ENCODE data around the gene PDGFRA. TPM values are rescaled to one million over a fixed set of nuclear protein-coding genes. Genes with fewer than 3 reads are reported as not detected.
"Not testable (repeated sequence)": the region's sequence is repeated elsewhere in the genome, so short reads cannot be mapped to it uniquely, and the experiment has no call there.

Gene PDGFRA
- total RNA-seq, 1 experiment from 2014 or later: not detected

GRCh38 chr4:54237770-54238169 is 8.7 kb downstream of the PDGFRA start:
- no peak for DNase-seq
- H3K79me2 ChIP-seq (ENCODE audit: low read depth): no peaks in the 10 kb centered on the region
- TF ChIP-seq EZH2 (IDR thresholded peaks at IDR 0.05; ENCODE audit: low read depth): no peak
- TF ChIP-seq CTCF (conservative IDR thresholded peaks at IDR 0.05): no peak
- no peak overlapping the region for H2AFZ ChIP-seq
- no peaks in the 10 kb centered on the region for H4K20me1 ChIP-seq (ENCODE audit: insufficient read depth)
- H3K27me3 ChIP-seq (ENCODE audit: insufficient read depth, low read depth): no peaks in the 10 kb centered on the region
- no peak overlapping the region for H3K4me2 ChIP-seq
- intact Hi-C loops (cut with micrococcal nuclease; ENCODE audit: unreplicated experiment): loop anchor here (10.0 kb wide), 2 partner anchors 1223 to 1253 kb away; no protein-coding TSS in a partner anchor
- H3F3A ChIP-seq (ENCODE audit: insufficient read depth, low read depth): no peaks in the 10 kb centered on the region
- no TSS peak for BruUV-seq (replicated peaks)
- H3K36me3 ChIP-seq (ENCODE audit: low read depth): no peaks in the 10 kb centered on the region
- CTCF ChIA-PET: no interaction called here
- H3K27ac ChIP-seq: no peak overlapping the region
- no peaks in the 10 kb centered on the region; the same call in 1 of the 2 replicates for H3K9me3 ChIP-seq (ENCODE audit: insufficient read depth, low read depth)
- H3K4me3 ChIP-seq: no peak overlapping the region
- POLR2A ChIA-PET (ENCODE audit: unreplicated experiment): no interaction called here
- no peaks in the 10 kb centered on the region for H3K9me2 ChIP-seq (ENCODE audit: insufficient read depth)
- H3K4me1 ChIP-seq (replicated peaks; ENCODE audit: insufficient read depth): no peaks in the 10 kb centered on the region

GRCh38 chr4:54238389-54238788 is 9.3 kb downstream of the PDGFRA start:
- H3F3A ChIP-seq (ENCODE audit: insufficient read depth, low read depth): no peaks in the 10 kb centered on the region
- H3K9me3 ChIP-seq (ENCODE audit: insufficient read depth, low read depth): no peaks in the 10 kb centered on the region; the same call in 1 of the 2 replicates
- intact Hi-C loops (cut with micrococcal nuclease; ENCODE audit: unreplicated experiment): loop anchor here (10.0 kb wide), 2 partner anchors 1224 to 1254 kb away; no protein-coding TSS in a partner anchor
- no peaks in the 10 kb centered on the region for H4K20me1 ChIP-seq (ENCODE audit: insufficient read depth)
- H3K27me3 ChIP-seq (ENCODE audit: insufficient read depth, low read depth): no peaks in the 10 kb centered on the region
- no TSS peak for BruUV-seq (replicated peaks)
- H2AFZ ChIP-seq: no peak overlapping the region
- no peaks in the 10 kb centered on the region for H3K79me2 ChIP-seq (ENCODE audit: low read depth)
- ChIA-PET POLR2A (ENCODE audit: unreplicated experiment) (no interaction called here), CTCF (no interaction called here)
- TF ChIP-seq CTCF (conservative IDR thresholded peaks at IDR 0.05) (no peak), EZH2 (IDR thresholded peaks at IDR 0.05; ENCODE audit: low read depth) (no peak)
- no peaks in the 10 kb centered on the region for H3K4me1 ChIP-seq (replicated peaks; ENCODE audit: insufficient read depth)
- H3K27ac ChIP-seq: no peak overlapping the region
- H3K36me3 ChIP-seq (ENCODE audit: low read depth): no peaks in the 10 kb centered on the region
- H3K9me2 ChIP-seq (ENCODE audit: insufficient read depth): no peaks in the 10 kb centered on the region
- H3K4me2 ChIP-seq: no peak overlapping the region
- H3K4me3 ChIP-seq: no peak overlapping the region
- peak in 1 of 2 experiments; percentile 43 for DNase-seq

- H3K4me1 ChIP-seq (replicated peaks; ENCODE audit: insufficient read depth); H3K27ac ChIP-seq; H3K9me3 ChIP-seq (ENCODE audit: insufficient read depth, low read depth); H3F3A ChIP-seq (ENCODE audit: insufficient read depth, low read depth); intact Hi-C loops (cut with micrococcal nuclease; ENCODE audit: unreplicated experiment); H2AFZ ChIP-seq; H4K20me1 ChIP-seq (ENCODE audit: insufficient read depth); BruUV-seq (replicated peaks); H3K36me3 ChIP-seq (ENCODE audit: low read depth); CTCF ChIA-PET; H3K4me2 ChIP-seq; H3K79me2 ChIP-seq (ENCODE audit: low read depth); DNase-seq; POLR2A ChIA-PET (ENCODE audit: unreplicated experiment); H3K27me3 ChIP-seq (ENCODE audit: insufficient read depth, low read depth); H3K9me2 ChIP-seq (ENCODE audit: insufficient read depth); H3K4me3 ChIP-seq: not testable (repeated sequence)
Observed at GRCh38 chr4:54241268-54241823, 12.3 kb downstream of the PDGFRA start.

GRCh38 chr4:54243541-54243940 is 14.4 kb downstream of the PDGFRA start:
- H3K79me2 ChIP-seq (ENCODE audit: low read depth); intact Hi-C loops (cut with micrococcal nuclease; ENCODE audit: unreplicated experiment); H2AFZ ChIP-seq; H3F3A ChIP-seq (ENCODE audit: insufficient read depth, low read depth); DNase-seq; H3K4me1 ChIP-seq (replicated peaks; ENCODE audit: insufficient read depth); H3K27me3 ChIP-seq (ENCODE audit: insufficient read depth, low read depth); H3K36me3 ChIP-seq (ENCODE audit: low read depth); H3K9me2 ChIP-seq (ENCODE audit: insufficient read depth); H3K9me3 ChIP-seq (ENCODE audit: insufficient read depth, low read depth); H3K27ac ChIP-seq; H4K20me1 ChIP-seq (ENCODE audit: insufficient read depth); H3K4me2 ChIP-seq; H3K4me3 ChIP-seq; BruUV-seq (replicated peaks); POLR2A ChIA-PET (ENCODE audit: unreplicated experiment); CTCF ChIA-PET: not testable (repeated sequence)

- intact Hi-C loops (cut with micrococcal nuclease; ENCODE audit: unreplicated experiment); BruUV-seq (replicated peaks); H3K4me1 ChIP-seq (replicated peaks; ENCODE audit: insufficient read depth); H3K9me3 ChIP-seq (ENCODE audit: insufficient read depth, low read depth); DNase-seq; H3K27me3 ChIP-seq (ENCODE audit: insufficient read depth, low read depth); H3K4me2 ChIP-seq; H3K9me2 ChIP-seq (ENCODE audit: insufficient read depth); H2AFZ ChIP-seq; H4K20me1 ChIP-seq (ENCODE audit: insufficient read depth); CTCF ChIA-PET; H3K79me2 ChIP-seq (ENCODE audit: low read depth); H3K36me3 ChIP-seq (ENCODE audit: low read depth); POLR2A ChIA-PET (ENCODE audit: unreplicated experiment); H3K27ac ChIP-seq; H3K4me3 ChIP-seq; H3F3A ChIP-seq (ENCODE audit: insufficient read depth, low read depth): not testable (repeated sequence)
Observed at GRCh38 chr4:54252312-54252711, 23.2 kb downstream of the PDGFRA start.

Measured in PC-9 (cell line).